H1 (cell line): Measurements from ENCODE around the gene NOL3. TPM values are rescaled to one million over a fixed set of nuclear protein-coding genes. Genes with fewer than 3 reads are reported as not detected.

Experiments
- CTBP2 ChIP-seq: IDR thresholded peaks from 2 replicates; pipeline ENCODE4 v1.7.0; 2011; ENCODE audit warnings: borderline replicate concordance, mild to moderate bottlenecking, moderate library complexity, mixed read lengths, low read length; ENCODE audit not compliant: insufficient read depth, insufficient read length
- SP2 ChIP-seq: IDR thresholded peaks from 2 replicates; pipeline ENCODE4 v1.6.1; 2012; ENCODE audit warnings: mild to moderate bottlenecking, low read length, inconsistent platforms
- polyA plus RNA-seq, 7 experiments: library from polyadenylated mRNA; depleted of rRNA in 3 of 7; stranded (reverse) in 5 of 7; unstranded in 2 of 7; fragments of >200 nt in 5 of 7; fragments of 200-250 nt in 2 of 7; gene quantifications; 1 replicate in 5 of 7; 2 replicates in 1 of 7; 4 replicates in 1 of 7; pipeline versions ENCODE4 v1.2.1 to v1.2.3, GENCODE V29; 2011 to 2013; ENCODE audit warnings: missing spikeins in 2 of 7, mixed read lengths in 2 of 7
- total RNA-seq: library from RNA; stranded (reverse); fragmentation: NEBNext Ultra II Directional; extraction: Animal tissue kit (Norgen Biotek cat#: 25700); gene quantifications from 2 replicates; pipeline ENCODE4 v1.2.1, GENCODE V29; 2021

NOL3 gene
- total and polyA plus RNA-seq, 2 of the 8 experiments (the other 6 are each of a cell fraction or from before 2014, with no cell fraction given), result 2.2 to 4.6 TPM

DNA sequence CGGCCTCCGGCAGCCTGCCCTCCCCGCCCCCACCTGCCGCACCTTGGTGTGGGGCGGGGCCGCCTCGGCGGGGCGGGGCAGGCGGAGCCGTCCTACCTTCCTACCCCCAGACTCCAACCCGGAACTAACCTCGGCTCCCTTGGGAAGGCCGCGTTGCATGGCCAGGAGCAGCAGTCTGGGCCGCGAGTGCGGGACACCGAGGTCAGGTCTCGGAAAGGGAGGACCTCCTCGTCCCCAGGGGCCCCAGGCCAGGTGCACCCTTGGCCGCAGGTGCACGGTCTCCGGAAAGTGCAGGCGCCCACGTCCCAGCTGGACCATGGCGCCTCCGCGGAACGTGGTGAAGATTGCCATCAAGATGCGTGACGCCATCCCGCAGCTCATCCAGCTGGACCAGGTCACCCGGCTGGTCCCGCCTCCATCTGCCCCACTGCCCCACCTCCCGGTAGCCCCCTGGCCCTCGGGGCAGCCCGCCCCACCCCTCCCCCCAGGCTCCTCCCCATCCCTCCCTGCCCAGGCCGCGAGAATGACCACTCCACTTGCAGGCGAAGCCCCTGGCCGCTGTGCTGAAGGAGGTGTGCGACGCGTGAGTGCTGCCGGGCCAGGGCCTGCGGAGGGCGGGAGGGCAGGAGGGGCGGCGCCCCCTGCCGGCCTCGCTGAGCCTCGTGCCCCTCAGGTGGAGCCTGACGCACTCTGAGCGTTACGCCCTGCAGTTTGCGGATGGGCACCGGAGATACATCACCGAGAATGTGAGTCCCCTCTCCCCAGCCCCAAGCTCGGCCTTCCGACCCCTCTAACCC is 28.9 kb downstream of the NOL3 start, which contains the start of gene ELMO3 (continued):
- TF ChIP-seq CTBP2 (no peak), SP2 (no peak)
